Measurements from ENCODE around the gene SEM1. TPM values are rescaled to one million over a fixed set of nuclear protein-coding genes. Genes with fewer than 3 reads are reported as not detected.

The SEM1 gene
- total RNA-seq, 1 experiment from 2014 or later: 71.2 TPM

DNA sequence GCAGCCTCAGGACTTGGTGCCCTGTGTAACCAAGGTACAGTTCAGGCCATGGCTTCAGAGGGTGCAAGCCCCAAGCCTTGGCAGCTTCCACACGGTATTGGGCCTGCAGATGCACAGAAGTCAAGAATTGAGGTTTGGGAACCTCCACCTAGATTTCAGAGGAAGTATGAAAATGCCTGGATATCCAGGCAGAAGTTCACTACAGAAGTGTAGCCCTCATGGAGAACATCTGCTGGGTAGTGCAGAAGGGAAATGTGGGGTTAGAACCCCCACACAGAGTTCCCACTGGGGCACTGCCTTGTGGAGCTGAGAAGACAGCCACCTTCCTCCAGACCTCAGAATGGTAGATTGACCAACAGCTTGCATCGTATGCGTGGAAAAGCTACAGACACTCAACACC lies 3.4 kb upstream of the SEM1 start:
- CTCF ChIA-PET: no interaction called here
- Mint-ChIP-seq H3K27me3 (ENCODE audit: unreplicated experiment) (peaks cover 11% of the 10 kb centered on the region), H3K36me3 (ENCODE audit: insufficient read depth, unreplicated experiment) (peaks cover 11% of the 10 kb centered on the region), H3K4me3 (ENCODE audit: low read depth, unreplicated experiment) (no peak overlapping the region), H3K9me3 (ENCODE audit: low read depth, unreplicated experiment) (peaks cover 2% of the 10 kb centered on the region), H3K4me1 (ENCODE audit: low read depth, unreplicated experiment) (no peaks in the 10 kb centered on the region), H3K27ac (ENCODE audit: unreplicated experiment) (no peak overlapping the region)
- no TSS peak for BruUV-seq (replicated peaks)
- TF ChIP-seq, protein P1, sequence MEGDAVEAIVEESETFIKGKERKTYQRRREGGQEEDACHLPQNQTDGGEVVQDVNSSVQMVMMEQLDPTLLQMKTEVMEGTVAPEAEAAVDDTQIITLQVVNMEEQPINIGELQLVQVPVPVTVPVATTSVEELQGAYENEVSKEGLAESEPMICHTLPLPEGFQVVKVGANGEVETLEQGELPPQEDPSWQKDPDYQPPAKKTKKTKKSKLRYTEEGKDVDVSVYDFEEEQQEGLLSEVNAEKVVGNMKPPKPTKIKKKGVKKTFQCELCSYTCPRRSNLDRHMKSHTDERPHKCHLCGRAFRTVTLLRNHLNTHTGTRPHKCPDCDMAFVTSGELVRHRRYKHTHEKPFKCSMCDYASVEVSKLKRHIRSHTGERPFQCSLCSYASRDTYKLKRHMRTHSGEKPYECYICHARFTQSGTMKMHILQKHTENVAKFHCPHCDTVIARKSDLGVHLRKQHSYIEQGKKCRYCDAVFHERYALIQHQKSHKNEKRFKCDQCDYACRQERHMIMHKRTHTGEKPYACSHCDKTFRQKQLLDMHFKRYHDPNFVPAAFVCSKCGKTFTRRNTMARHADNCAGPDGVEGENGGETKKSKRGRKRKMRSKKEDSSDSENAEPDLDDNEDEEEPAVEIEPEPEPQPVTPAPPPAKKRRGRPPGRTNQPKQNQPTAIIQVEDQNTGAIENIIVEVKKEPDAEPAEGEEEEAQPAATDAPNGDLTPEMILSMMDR (IDR thresholded peaks at IDR 0.05; ENCODE audit: unreplicated experiment): no peak
- DNase-seq: no peak
- intact Hi-C loops (cut with micrococcal nuclease; ENCODE audit: unreplicated experiment): no loop called here

DNA sequence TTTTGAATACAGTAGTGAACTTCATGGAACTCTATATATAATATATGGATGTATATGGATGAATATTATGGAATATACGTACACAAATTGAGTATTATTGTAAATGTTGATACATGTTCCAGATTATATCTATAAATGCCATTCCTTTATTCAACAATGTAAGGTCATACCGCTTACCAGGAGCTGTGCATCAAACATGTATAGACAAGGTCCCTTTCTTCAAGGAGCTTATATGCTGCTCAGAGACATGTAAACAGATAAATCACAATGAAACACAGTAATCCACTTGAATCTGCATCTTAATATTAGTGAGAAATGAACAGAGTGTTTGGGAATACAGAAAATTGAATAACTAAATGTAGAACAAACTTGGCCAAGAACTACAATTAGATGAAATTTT lies 898 bp upstream of the SEM1 start:
- Mint-ChIP-seq H3K9me3 (ENCODE audit: low read depth, unreplicated experiment) (peaks cover 2% of the 10 kb centered on the region), H3K4me1 (ENCODE audit: low read depth, unreplicated experiment) (no peaks in the 10 kb centered on the region), H3K27ac (ENCODE audit: unreplicated experiment) (no peak overlapping the region), H3K36me3 (ENCODE audit: insufficient read depth, unreplicated experiment) (peaks cover 15% of the 10 kb centered on the region), H3K27me3 (ENCODE audit: unreplicated experiment) (no peaks in the 10 kb centered on the region), H3K4me3 (ENCODE audit: low read depth, unreplicated experiment) (no peak overlapping the region)
- CTCF ChIA-PET: no interaction called here
- BruUV-seq (replicated peaks): no TSS peak
- TF ChIP-seq, protein P1 (IDR thresholded peaks at IDR 0.05; ENCODE audit: unreplicated experiment): no peak
- DNase-seq: no peak
- intact Hi-C loops (cut with micrococcal nuclease; ENCODE audit: unreplicated experiment): no loop called here

DNA sequence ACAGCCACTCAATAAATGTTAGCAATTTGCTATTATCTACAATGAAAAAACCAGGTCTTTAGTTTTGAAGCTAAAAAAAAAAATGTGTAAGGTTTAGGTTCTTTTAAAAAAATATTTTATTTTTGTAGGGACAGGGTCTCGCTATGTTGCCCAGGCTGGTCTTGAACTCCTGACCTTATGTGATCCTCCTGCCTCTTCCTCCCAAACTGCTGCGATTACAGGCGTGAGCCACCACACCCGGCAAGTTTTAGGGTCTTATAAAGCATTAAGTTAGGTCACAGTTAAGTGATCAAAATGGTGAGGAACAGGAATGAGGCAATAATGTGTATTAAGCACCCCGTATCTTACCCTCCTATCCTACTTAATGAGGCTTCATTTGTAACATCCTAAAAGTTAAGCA lies 774 bp downstream of the SEM1 start:
- no peak overlapping the region for H3K27ac Mint-ChIP-seq (ENCODE audit: unreplicated experiment)
- H3K4me1 Mint-ChIP-seq (ENCODE audit: low read depth, unreplicated experiment): no peaks in the 10 kb centered on the region
- peak overlapping the region; percentile 95 for H3K4me3 Mint-ChIP-seq (ENCODE audit: low read depth, unreplicated experiment)
- TF ChIP-seq, protein P1 (IDR thresholded peaks at IDR 0.05; ENCODE audit: unreplicated experiment): no peak
- no peak for DNase-seq
- H3K27me3 Mint-ChIP-seq (ENCODE audit: unreplicated experiment): no peaks in the 10 kb centered on the region
- peaks cover 15% of the 10 kb centered on the region for H3K36me3 Mint-ChIP-seq (ENCODE audit: insufficient read depth, unreplicated experiment)
- no TSS peak for BruUV-seq (replicated peaks)
- H3K9me3 Mint-ChIP-seq (ENCODE audit: low read depth, unreplicated experiment): no peaks in the 10 kb centered on the region
- intact Hi-C loops (cut with micrococcal nuclease; ENCODE audit: unreplicated experiment): loop anchor here (10.0 kb wide), 1 partner anchor 294 kb away; no protein-coding TSS in a partner anchor
- CTCF ChIA-PET: no interaction called here

DNA sequence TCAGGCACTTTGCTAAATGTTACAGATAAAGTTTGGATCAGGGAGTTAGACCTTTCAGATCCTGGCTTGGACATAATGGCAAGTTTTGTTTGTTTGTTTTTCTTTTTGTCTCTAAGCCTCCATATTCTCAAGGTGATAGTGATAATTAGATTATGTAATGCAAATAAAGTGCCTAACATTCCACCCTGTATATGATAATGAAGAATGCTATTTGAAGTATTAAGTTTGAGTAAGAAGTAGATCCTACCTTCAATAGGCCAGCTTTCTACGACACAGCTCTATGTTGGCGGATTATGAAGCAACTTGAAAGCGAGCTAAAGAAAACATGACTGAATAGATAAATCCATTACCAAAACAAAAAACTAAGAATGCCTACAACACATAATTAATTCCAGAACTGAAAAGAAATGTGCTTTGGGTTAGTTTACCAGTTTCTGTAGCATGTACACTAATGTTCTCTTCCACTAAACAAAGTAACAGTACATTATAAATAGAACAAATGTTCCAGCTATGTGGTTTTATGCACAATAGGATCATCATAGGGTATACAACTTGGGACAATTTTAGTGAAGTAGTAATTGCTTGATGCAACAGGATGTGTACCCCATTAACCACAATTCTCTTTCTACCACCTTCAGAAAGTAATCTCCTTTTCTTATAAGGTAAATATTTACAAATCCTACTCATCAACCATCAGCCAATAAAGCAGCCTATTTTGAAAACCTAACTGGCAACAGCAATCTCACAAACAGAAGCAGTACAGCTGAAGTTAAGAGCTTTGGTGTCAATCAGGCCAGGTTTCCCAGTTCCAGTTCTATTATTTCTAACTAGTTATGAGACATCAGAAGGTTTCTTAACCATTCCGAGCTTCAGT lies 1.5 kb downstream of the SEM1 start:
- H3K4me3 Mint-ChIP-seq (ENCODE audit: low read depth, unreplicated experiment): peak overlapping the region; percentile 95
- no peaks in the 10 kb centered on the region for H3K4me1 Mint-ChIP-seq (ENCODE audit: low read depth, unreplicated experiment)
- H3K36me3 Mint-ChIP-seq (ENCODE audit: insufficient read depth, unreplicated experiment): peaks cover 15% of the 10 kb centered on the region
- no TSS peak for BruUV-seq (replicated peaks)
- H3K27me3 Mint-ChIP-seq (ENCODE audit: unreplicated experiment): no peaks in the 10 kb centered on the region
- TF ChIP-seq, protein P1 (IDR thresholded peaks at IDR 0.05; ENCODE audit: unreplicated experiment): no peak
- CTCF ChIA-PET: interaction anchor here (0.6 kb wide), 1 partner anchor 919 kb away, joined by 3 read pairs; no protein-coding TSS in a partner anchor
- H3K9me3 Mint-ChIP-seq (ENCODE audit: low read depth, unreplicated experiment): no peaks in the 10 kb centered on the region
- no peak overlapping the region for H3K27ac Mint-ChIP-seq (ENCODE audit: unreplicated experiment)
- intact Hi-C loops (cut with micrococcal nuclease; ENCODE audit: unreplicated experiment): loop anchor here (10.0 kb wide), 1 partner anchor 293 kb away; no protein-coding TSS in a partner anchor
- DNase-seq: no peak
